Left renal cortex interstitium (tissue), 4 donors: ENCODE results near the gene PARN. TPM values are rescaled to one million over a fixed set of nuclear protein-coding genes. Genes with fewer than 3 reads are reported as not detected.

Experiments used
- polyA plus RNA-seq, 4 donors: library from polyadenylated mRNA; unstranded; fragments of 120-200 nt; gene quantifications; one replicate each; pipeline ENCODE4 v1.2.1, GENCODE V29; 2013; ENCODE audit not compliant: insufficient read length in 4 of 4

The PARN gene
- polyA plus RNA-seq, 4 donors = 28.3 to 41.4 (median 37.2) TPM

Other genes starting within 250 kb of the PARN start
- 10 to 100 TPM; 59.5 to 70.5 (median 64.1) TPM for gene BFAR, start 2.7 kb upstream of the PARN start, polyA plus RNA-seq
- gene PLA2G10, start 64.0 kb upstream of the PARN start, polyA plus RNA-seq = under 1 TPM; 0.17 to 0.87 (median 0.52) TPM
- gene NPIPA3, start 73.2 kb upstream of the PARN start, polyA plus RNA-seq = 10 to 100 TPM in 3 of 4 donors, 1 to 10 TPM in 1; 5.6 to 22.0 (median 14.5) TPM
- 1 to 10 TPM in 1 of 4 donors, not detected in 3; 3.1 TPM for gene NPIPA2, start 112.3 kb upstream of the PARN start, polyA plus RNA-seq
- gene NOMO1, start 203.5 kb upstream of the PARN start, polyA plus RNA-seq = 10 to 100 TPM; 66.9 to 84.8 (median 76.7) TPM